SK-N-SH (cell line): ENCODE measurements around the gene CPN2. TPM values are rescaled to one million over a fixed set of nuclear protein-coding genes. Genes with fewer than 3 reads are reported as not detected.

Experiments used
- CTCF ChIA-PET: fragments of 300-600, 350-600 bp; formaldehyde crosslinking; extraction: SDS; loops from one replicate; lab custom pipeline; 2021; lab: Yijun Ruan, JAX
- POLR2A ChIA-PET: fragments of 350-600 bp; sonication (Branson Sonifier 250); formaldehyde crosslinking; extraction: SDS; loops from one replicate; lab custom pipeline; 2020; ENCODE audit warnings: antibody characterized with exemption, inconsistent platforms; lab: Yijun Ruan, JAX
- DNase-seq: peaks from one replicate; pipeline ENCODE4 v3.0.0; 2012
- H2AFZ ChIP-seq: fragments of 200-600 bp; sonication (generic); 2 replicates; pipeline ENCODE4 v1.8.1; 2016; ENCODE audit warnings: antibody characterized with exemption, mild to moderate bottlenecking, low read depth
- H3F3A ChIP-seq: fragments of 200-600 bp; sonication (generic); replicated peaks from 2 replicates; pipeline ENCODE3; 2016; ENCODE audit warnings: antibody characterized with exemption, mild to moderate bottlenecking; ENCODE audit not compliant: insufficient read depth
- H3K27ac ChIP-seq, 2 experiments: fragments of 200-500 bp in 1 of 2; fragments of 200-600 bp in 1 of 2; sonication (Bioruptor generic) in 1 of 2; sonication (generic), shearing (Covaris generic) in 1 of 2; 2 replicates each; pipeline versions ENCODE4 v1.5.1 to v1.6.1; 2014 to 2016; ENCODE audit warnings: low read depth in 2 of 2, inconsistent platforms in 1 of 2, low read length in 1 of 2, mild to moderate bottlenecking in 1 of 2, mixed read lengths in 1 of 2
- H3K27me3 ChIP-seq: fragments of 200-600 bp; sonication (generic), shearing (Covaris generic); 2 replicates; pipeline ENCODE4 v1.6.1; 2016; ENCODE audit warnings: mixed run types; ENCODE audit not compliant: insufficient read depth
- H3K36me3 ChIP-seq, 2 experiments: fragments of 200-500 bp in 1 of 2; fragments of 200-600 bp in 1 of 2; sonication (Bioruptor generic) in 1 of 2; sonication (generic) in 1 of 2; replicated peaks in 1 of 2; 2 replicates each; pipeline versions ENCODE3 to v1.5.1; 2014 to 2016; ENCODE audit warnings: low read length in 1 of 2, mild to moderate bottlenecking in 1 of 2; ENCODE audit not compliant: insufficient read depth in 2 of 2, control insufficient read depth in 1 of 2
- H3K4me1 ChIP-seq, 2 experiments: fragments of 200-500 bp in 1 of 2; fragments of 200-600 bp in 1 of 2; sonication (Bioruptor generic) in 1 of 2; sonication (generic), shearing (Covaris generic) in 1 of 2; 2 replicates each; pipeline versions ENCODE4 v1.5.1 to v1.6.1; 2014 to 2016; ENCODE audit warnings: low read depth in 1 of 2, low read length in 1 of 2, mixed run types in 1 of 2; ENCODE audit not compliant: insufficient read depth in 2 of 2, control insufficient read depth in 1 of 2
- H3K4me2 ChIP-seq: fragments of 200-600 bp; sonication (generic), shearing (Covaris generic); 2 replicates; pipeline ENCODE4 v1.6.1; 2017; ENCODE audit warnings: mixed run types
- H3K4me3 ChIP-seq, 2 experiments: fragments of 200-500 bp in 1 of 2; fragments of 200-600 bp in 1 of 2; sonication (Bioruptor generic) in 1 of 2; sonication (generic), shearing (Covaris generic) in 1 of 2; 2 replicates each; pipeline versions ENCODE4 v1.5.1 to v1.8.1; 2014 to 2016; ENCODE audit warnings: low read depth in 2 of 2, inconsistent platforms in 1 of 2, low read length in 1 of 2, mild to moderate bottlenecking in 1 of 2, mixed read lengths in 1 of 2, moderate library complexity in 1 of 2
- H3K79me2 ChIP-seq: fragments of 200-600 bp; sonication (generic); 2 replicates; pipeline ENCODE4 v1.8.1; 2017; ENCODE audit warnings: mild to moderate bottlenecking; ENCODE audit not compliant: insufficient read depth
- H3K9ac ChIP-seq: fragments of 200-600 bp; sonication (generic); 2 replicates; pipeline ENCODE4 v1.6.1; 2017; ENCODE audit warnings: mixed run types
- H3K9me2 ChIP-seq: fragments of 200-600 bp; sonication (generic); 2 replicates; pipeline ENCODE4 v1.6.1; 2017; ENCODE audit warnings: mixed run types
- H3K9me3 ChIP-seq: fragments of 200-600 bp; sonication (generic); 2 replicates; pipeline ENCODE4 v1.6.1; 2017; ENCODE audit warnings: mixed run types, mild to moderate bottlenecking, moderate library complexity
- H4K20me1 ChIP-seq: fragments of 200-600 bp; sonication (generic); 2 replicates; pipeline ENCODE4 v1.6.1; 2017; ENCODE audit warnings: mild to moderate bottlenecking, mixed run types; ENCODE audit not compliant: insufficient read depth
- CHD2 ChIP-seq: fragments of 150-350 bp; IDR thresholded peaks from 2 replicates; pipeline ENCODE4 v1.6.1; 2018; ENCODE audit warnings: low read length; ENCODE audit not compliant: partially characterized antibody
- FOSL2 ChIP-seq: IDR thresholded peaks from 2 replicates; pipeline ENCODE4 v1.4.0; 2012; ENCODE audit warnings: low read depth, mild to moderate bottlenecking, moderate library complexity, borderline replicate concordance
- FOXM1 ChIP-seq: IDR thresholded peaks from 2 replicates; pipeline ENCODE4 v1.4.0; 2012; ENCODE audit warnings: low read depth, mild to moderate bottlenecking
- GATA2 ChIP-seq: sonication (generic); formaldehyde crosslinking; IDR thresholded peaks from 2 replicates; pipeline ENCODE4 v1.5.0; 2020; ENCODE audit warnings: mild to moderate bottlenecking, missing genetic modification reagents
- JUND ChIP-seq: IDR thresholded peaks from 2 replicates; pipeline ENCODE4 v1.4.0; 2012
- NRF1 ChIP-seq: IDR thresholded peaks from 2 replicates; pipeline ENCODE4 v1.6.1; 2012; ENCODE audit warnings: low read depth, mild to moderate bottlenecking, low read length
- POLR2AphosphoS5 ChIP-seq: IDR thresholded peaks from 2 replicates; pipeline ENCODE4 v1.6.1; 2012; ENCODE audit warnings: low read depth, low read length
- RAD21 ChIP-seq: IDR thresholded peaks from 2 replicates; pipeline ENCODE4 v1.6.1; 2012; ENCODE audit warnings: mild to moderate bottlenecking, low read length
- RCOR1 ChIP-seq: fragments of 150-350 bp; IDR thresholded peaks from 2 replicates; pipeline ENCODE4 v1.6.1; 2017; ENCODE audit warnings: antibody characterized with exemption, low read length
- RFX5 ChIP-seq: IDR thresholded peaks from 2 replicates; pipeline ENCODE4 v1.6.1; 2012; ENCODE audit warnings: mild to moderate bottlenecking, improper control_type of control experiment, low read length
- RXRA ChIP-seq: IDR thresholded peaks from 2 replicates; pipeline ENCODE4 v1.4.0; 2012; ENCODE audit warnings: low read depth, mild to moderate bottlenecking, borderline replicate concordance
- SIN3A ChIP-seq: IDR thresholded peaks from 2 replicates; pipeline ENCODE4 v1.6.1; 2012; ENCODE audit warnings: low read depth, mild to moderate bottlenecking, low read length, moderate library complexity, borderline replicate concordance
- SMC3 ChIP-seq: IDR thresholded peaks from 2 replicates; pipeline ENCODE4 v1.6.1; 2012; ENCODE audit warnings: low read depth, low read length, improper control_type of control experiment
- TEAD4 ChIP-seq: IDR thresholded peaks from 2 replicates; pipeline ENCODE4 v1.4.0; 2012; ENCODE audit warnings: mild to moderate bottlenecking, borderline replicate concordance; ENCODE audit not compliant: insufficient read depth
- YY1 ChIP-seq: IDR thresholded peaks from 2 replicates; pipeline ENCODE4 v1.4.0; 2012; ENCODE audit warnings: low read depth, mild to moderate bottlenecking
- WGBS: methylation state at CpG from one replicate; pipeline ENCODE4 v1.1.6; 2017; ENCODE audit warnings: low lambda C conversion rate; 5-methylcytosine and 5-hydroxymethylcytosine counted together
- polyA plus RNA-seq, 3 experiments: library from polyadenylated mRNA; depleted of rRNA; stranded (reverse); fragments of >200 nt; gene quantifications; 2 replicates each; pipeline ENCODE4 v1.2.3, GENCODE V29; 2012
- TF ChIP-seq, protein P1 (sequence below): IDR thresholded peaks from 2 replicates; pipeline ENCODE4 v1.4.0; 2012; ENCODE audit warnings: low read depth

The CPN2 gene
- polyA plus RNA-seq, 1 of the 3 experiments (the other 2 are of a cell fraction) = not detected

DNA sequence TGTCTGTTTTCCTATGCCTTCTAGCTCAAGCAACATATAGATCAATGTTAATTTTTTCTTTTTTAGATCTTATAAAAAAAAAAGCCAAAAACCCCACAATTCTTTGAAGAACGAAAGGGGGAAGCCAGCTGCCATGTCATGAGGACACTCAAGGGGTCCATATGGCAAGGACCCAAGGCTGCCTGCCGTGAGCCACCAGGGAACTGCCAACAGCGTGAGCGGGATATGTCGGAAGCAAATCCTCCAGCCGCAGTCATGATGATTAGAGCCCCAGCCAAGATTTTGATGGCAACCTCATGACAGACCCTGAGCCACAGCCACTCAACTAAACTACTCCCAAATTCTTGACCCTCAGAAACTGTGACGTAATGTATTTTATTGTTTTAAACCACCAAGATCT lies 41.4 kb upstream of the CPN2 start:
- H3K27me3 ChIP-seq = no peaks in the 10 kb centered on the region
- no peaks in the 10 kb centered on the region for H3K79me2 ChIP-seq
- no peaks in the 10 kb centered on the region; a peak in 1 of 4 replicates for H3K4me1 ChIP-seq
- ChIA-PET CTCF (interaction anchor here (0.7 to 2.2 kb wide), 4 partner anchors 11 to 59 kb away, joined by 4 to 8 read pairs (median 4); no protein-coding TSS in a partner anchor), POLR2A (interaction anchor here (1.2 kb wide), 1 partner anchor 10 kb away, joined by 3 read pairs; no protein-coding TSS in a partner anchor)
- DNase-seq = no peak
- no peak overlapping the region for H3K27ac ChIP-seq
- WGBS = 82% methylated on average over 7 of the region's 7 CpGs
- H3K9me2 ChIP-seq = no peaks in the 10 kb centered on the region
- no peak overlapping the region for H3K4me3 ChIP-seq
- H3F3A ChIP-seq = peaks cover 6% of the 10 kb centered on the region
- no peaks in the 10 kb centered on the region; the same call in 1 of the 2 replicates for H3K9me3 ChIP-seq
- no peak for TF ChIP-seq TEAD4
- no peak for TF ChIP-seq RFX5
- TF ChIP-seq RXRA = no peak
- TF ChIP-seq RCOR1 = no peak
- TF ChIP-seq RAD21 = no peak
- no peak for TF ChIP-seq SIN3A
- no peak for TF ChIP-seq POLR2AphosphoS5
- TF ChIP-seq FOXM1 = no peak
- TF ChIP-seq NRF1 = no peak
- TF ChIP-seq SMC3 = no peak
- TF ChIP-seq YY1 = no peak
- TF ChIP-seq JUND = no peak
- H2AFZ ChIP-seq = no peak overlapping the region
- H3K9ac ChIP-seq = no peak overlapping the region
- H4K20me1 ChIP-seq = no peaks in the 10 kb centered on the region
- no peaks in the 10 kb centered on the region for H3K36me3 ChIP-seq
- no peak overlapping the region for H3K4me2 ChIP-seq

GRCh38 chr3:194390835-194391234 lies 39.7 kb upstream of the CPN2 start:
- no peaks in the 10 kb centered on the region; the same call in 1 of the 2 replicates for H3K9me3 ChIP-seq
- H3K4me1 ChIP-seq = no peaks in the 10 kb centered on the region; a peak in 1 of 4 replicates
- no peaks in the 10 kb centered on the region for H3K36me3 ChIP-seq
- H3K4me3 ChIP-seq = no peak overlapping the region
- H3K79me2 ChIP-seq = no peaks in the 10 kb centered on the region
- no peak overlapping the region for H3K27ac ChIP-seq
- H3K9ac ChIP-seq = no peak overlapping the region
- TF ChIP-seq CHD2 (no peak), FOSL2 (no peak), NRF1 (no peak), GATA2 (CRISPR knock-in tag) (no peak), YY1 (no peak)
- TF ChIP-seq, protein P1, sequence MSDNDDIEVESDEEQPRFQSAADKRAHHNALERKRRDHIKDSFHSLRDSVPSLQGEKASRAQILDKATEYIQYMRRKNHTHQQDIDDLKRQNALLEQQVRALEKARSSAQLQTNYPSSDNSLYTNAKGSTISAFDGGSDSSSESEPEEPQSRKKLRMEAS = no peak
- no peak for DNase-seq
- no peak overlapping the region for H2AFZ ChIP-seq
- no peak overlapping the region for H3K4me2 ChIP-seq
- ChIA-PET POLR2A (no interaction called here), CTCF (interaction anchor here (0.8 to 2.2 kb wide), 3 partner anchors 8 to 50 kb away, joined by 3 to 8 read pairs (median 3); no protein-coding TSS in a partner anchor)
- no peaks in the 10 kb centered on the region for H3K27me3 ChIP-seq
- no peaks in the 10 kb centered on the region for H4K20me1 ChIP-seq
- H3K9me2 ChIP-seq = no peaks in the 10 kb centered on the region
- peaks cover 6% of the 10 kb centered on the region for H3F3A ChIP-seq
